HG02623 (cell line): ENCODE data around the gene DYNC2H1.

Experiments
- ATAC-seq: cut with Tn5 transposase; IDR thresholded peaks from one replicate; pipeline ENCODE4 v1.9.1; 2021; ENCODE audit warnings: moderate library complexity; ENCODE audit not compliant: unreplicated experiment

Gene DYNC2H1

DNA sequence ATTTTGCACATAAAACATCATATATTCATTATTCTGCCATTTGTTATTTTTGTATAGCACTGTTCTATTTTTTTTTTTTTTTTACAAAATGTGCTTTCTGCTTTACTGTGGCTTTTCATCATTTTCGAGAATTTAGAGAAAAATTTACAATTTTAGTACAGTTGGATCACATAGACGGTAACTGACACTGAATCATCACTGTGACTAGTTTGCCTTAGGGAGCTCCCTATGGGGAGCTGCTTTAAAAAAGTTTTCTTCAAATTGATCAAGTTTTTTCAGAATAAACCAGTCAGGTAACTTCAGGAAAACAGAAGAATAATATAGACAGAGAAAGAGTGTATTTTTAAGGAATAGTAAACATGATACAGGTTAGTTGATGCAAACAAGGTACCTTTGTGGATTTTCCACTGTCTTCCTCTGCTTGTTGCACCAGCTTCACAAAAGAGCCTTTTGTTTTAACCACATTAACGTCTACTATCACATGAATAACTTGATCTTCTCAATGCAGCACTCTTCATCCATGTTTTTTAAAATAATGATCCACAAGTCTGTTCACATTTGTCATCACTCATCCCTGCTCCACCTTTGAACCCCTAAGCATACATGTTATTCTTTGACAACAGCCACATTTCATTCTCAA lies 327.0 kb downstream of the DYNC2H1 start:
- ATAC-seq: no peak

DNA sequence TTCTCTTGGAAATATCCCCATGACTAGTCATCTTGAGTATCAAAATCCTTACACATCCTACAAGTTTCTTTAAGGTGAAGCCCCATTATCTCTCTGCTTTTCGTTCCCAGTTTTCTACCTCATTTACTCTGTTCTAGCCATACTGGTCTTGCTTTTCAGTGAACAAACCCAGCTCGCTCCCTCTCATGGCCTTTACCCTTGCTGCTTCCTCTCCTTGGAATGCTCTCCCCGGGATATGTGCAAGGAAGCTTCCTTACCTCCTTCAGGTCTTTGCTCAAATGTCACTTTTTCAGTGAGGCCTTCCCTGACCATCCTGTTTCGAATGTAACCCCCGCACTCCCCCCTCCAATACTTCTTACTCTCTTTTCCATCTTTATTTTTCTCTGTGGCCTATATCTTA lies 331.8 kb downstream of the DYNC2H1 start:
- no peak for ATAC-seq

DNA sequence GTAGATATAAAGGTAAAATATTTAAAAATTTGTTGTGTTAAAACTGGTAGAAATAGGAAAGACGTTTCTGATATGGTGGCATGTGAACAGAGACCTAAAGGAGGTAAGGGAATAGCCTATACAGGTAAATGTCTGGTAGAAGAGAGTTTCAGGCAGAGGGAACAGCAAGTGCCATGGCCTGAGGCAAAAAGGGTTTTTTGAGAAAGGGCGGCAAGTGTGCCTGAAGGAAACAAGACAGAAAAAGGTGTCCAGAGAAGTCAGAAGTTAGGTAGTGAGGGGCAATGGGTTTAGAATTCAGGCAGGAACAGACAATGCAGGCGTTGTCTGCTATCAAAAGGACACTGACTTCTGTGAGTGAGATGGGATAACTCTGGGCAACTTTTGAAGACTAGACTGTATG lies 339.7 kb downstream of the DYNC2H1 start:
- no peak for ATAC-seq

DNA sequence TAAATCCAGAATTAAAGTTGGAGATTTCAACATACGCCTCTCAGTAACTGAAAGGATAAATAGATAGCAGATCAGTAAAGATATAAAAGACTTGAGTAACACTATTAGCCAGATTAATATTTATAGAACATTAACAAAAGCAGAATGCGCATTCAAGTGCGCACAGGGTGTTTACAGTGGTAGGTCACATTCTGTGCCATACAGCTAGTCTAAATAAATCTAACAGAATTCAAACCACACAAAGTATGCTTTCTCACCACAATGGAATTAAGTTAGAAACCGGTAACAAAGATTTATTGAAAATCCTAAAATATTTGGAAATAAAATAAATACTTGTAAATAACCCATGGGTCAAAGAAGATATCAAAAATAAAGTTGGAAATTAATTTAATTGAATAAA lies 341.0 kb downstream of the DYNC2H1 start:
- no peak for ATAC-seq

DNA sequence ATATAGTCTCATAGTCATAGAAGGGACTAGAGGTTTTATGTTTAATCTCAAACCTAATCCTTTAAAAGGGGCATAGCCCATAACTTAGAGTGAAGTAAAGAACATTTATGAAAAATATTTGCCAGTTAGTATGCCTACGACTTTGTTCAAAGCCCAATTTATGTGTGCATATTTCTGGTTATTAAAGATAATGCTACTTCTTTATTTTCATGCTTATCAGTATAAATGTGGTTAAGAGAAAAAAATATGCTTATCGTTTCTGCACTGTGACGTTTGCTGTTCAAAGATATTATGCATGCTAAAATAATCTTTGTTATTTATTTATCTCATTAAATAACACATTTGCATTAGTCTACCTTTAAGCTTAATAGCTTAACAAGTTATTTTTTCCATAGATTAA lies 343.9 kb downstream of the DYNC2H1 start:
- ATAC-seq: no peak

DNA sequence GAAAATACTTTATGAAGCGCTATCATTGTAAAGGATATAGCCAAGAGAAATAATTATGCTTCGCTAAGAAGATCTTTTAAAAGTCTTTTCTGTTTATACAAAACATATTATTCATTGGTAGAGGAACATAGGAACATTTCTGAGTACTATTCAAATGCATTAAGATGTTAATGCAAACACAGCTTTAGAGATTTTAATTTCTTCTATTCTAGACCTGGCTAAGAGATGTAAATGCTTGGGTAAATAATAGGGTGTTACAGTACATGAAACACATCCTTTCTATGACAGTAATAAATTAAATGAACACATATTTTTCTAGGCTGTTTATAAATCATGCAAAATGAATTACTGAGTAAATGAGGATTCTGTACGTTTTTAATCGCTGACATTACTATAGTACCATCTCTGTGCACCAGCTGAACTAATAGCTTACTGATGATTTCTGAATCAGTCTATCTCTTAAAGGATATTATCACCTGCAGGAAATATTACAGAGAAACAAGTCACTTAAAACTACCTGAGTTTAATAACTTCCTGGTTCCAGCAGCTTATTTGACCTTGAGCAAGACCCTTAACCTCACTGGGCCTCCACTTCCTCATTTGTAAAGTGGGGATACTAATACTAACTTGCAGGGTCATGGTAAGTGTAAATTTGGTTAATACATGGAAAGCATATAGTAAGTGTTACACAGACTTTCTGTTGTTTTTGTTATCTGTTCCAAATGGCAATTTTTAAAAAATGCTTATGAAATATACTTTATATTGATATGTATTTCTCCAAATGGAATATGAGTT lies 344.9 kb downstream of the DYNC2H1 start:
- ATAC-seq: no peak

DNA sequence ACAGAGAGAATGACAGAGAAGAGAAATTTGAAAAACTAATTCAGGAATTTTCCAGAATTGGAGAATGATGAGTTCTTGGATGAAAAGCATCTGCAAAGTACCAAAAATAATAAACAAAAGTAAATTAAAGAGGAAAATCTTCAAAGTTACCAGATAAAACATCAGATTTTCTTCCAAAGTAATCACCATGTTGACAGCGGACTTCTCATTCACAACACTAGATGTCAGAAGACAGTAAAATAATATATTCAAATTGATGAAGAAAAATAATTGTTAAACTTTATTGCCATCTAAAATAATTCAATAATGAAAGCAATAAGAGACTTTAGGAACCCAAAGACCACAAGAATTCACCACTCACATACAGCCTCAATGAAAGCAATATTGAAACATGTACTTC lies 355.2 kb downstream of the DYNC2H1 start:
- ATAC-seq: no peak

DNA sequence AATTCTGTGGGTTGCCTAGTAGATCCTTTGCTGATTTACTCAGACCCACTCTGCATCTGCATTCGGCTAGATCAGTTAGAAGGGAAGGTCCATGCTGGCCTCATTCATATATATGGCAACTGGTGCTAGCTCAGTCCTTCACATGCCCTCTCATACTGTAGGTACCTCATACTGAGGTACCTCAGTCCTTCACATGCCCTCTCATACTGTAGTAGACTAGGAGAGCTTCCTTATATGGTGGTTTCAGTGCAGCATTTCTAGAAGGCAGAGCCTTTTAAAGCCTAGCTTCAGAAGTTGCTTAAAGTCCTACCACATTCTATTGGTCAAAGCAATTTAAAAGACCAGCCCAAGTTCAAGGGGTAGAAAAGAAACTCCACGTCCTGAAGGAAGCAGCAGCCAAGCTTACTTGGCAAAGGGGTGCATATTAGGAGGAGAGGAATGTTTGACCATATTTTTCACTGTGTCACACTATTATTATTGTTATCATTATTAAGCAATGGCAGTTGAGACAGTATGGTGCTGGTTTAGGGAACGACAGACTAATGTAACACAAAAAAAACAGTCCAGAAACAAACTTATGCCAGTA lies 356.4 kb downstream of the DYNC2H1 start:
- ATAC-seq: no peak

DNA sequence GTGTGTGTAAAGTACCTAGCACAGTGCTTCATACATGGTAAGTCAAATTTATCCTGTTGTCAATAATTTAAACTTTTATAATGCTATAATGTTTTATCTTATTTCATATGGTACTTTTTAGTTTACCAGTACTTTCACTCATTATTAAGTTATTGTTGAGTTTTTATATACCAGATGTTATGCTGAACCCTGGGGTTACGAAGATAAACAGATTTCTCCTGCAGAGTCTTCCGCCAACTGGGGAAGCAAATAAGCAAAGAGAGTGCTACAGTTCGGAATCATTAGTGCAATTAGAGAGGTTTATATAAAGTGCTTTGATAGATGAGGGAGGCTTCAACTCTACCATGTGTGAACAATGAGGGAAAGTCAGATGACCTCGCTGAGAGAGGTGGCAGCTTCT lies 362.3 kb downstream of the DYNC2H1 start:
- no peak for ATAC-seq

DNA sequence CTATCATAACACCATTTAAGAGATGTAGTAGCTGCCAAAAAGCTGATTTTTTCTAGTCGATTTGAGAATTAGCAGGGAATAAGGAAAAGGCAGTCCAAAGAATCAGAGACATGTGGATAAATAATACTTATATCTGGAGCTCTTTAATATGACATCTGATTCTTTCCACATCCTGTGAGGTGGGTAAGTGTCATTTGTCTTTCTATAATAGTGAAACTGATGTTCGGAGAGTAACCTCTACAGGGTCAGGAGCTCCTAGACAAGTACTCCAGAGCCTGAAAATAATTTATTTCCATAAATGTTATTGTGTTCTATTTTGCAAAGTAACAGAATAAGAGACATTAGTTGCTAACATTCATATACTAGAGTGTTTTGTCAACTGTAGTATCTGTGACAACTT lies 367.6 kb downstream of the DYNC2H1 start:
- ATAC-seq: no peak

DNA sequence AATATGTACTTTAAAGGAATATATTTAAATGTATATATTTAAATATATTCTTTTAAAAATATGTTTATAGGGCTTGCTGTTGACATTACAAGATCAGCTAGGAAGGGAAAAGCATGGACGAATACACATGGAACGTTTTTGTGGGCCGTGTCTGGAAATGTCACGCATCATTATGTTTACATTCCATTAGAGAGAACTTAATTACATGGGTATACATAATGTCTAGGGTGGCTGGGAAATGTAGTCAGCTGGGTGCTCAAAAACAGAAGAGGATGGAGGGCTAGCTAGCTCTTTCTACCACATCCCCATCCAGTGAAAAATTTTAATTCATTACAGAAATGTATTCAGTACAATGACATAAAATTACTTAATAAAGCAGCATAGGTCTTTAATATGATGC lies 371.2 kb downstream of the DYNC2H1 start:
- no peak for ATAC-seq

DNA sequence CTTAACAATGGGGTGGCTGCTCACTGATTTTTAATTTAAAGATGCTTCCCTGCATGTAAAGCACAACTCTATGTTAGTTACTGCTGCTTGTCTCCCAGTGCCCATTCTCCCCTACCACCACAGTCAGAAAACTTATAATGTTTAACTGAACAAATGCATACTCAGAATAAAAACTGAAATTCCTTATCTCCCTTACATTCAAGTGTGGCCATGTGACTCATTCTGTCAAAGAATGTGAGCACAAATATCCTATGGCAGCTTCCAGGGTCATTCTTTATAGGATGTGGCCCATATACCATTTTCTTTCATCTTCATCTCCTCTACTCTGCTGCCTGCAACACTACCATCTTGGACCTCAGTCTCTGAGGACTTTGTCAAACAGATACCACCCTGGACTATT lies 374.8 kb downstream of the DYNC2H1 start:
- ATAC-seq: no peak

DNA sequence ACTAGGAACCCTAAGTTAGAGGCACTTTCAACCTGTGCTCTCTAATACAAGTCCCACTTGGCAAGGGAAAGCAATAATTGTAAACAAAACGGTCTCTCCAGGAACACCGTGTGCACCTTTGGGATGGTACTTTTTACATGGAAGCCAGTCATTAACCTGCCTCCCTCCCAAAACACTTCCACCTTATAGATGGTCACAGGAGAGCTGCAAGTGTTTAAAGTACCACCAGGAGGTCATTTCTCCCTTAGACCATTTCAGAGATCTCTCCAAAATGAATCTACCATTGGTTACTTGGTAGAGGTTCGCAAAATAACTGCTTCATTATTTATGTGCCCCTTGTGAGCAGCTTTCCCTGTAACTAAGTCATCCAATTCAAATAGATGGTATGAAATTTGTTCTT lies 375.3 kb downstream of the DYNC2H1 start:
- ATAC-seq: no peak

DNA sequence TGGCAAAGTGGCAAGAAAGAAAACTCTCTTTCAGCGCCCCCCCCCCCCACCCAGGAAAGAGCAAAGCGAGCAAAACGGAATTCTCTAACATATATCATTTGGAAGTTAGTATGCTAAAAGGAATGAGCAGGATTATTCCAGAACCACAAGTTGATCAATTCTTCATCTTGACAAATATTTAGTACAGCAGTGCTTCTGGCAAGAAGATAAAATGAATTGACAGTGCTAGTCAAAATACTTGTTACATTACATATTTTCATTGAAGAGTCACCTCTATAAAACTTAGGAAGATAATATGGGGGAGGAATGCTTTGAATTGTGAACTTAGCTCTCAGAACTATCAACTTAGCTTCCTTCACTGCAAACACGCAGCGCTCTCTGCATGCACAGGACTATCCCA lies 377.4 kb downstream of the DYNC2H1 start:
- no peak for ATAC-seq

DNA sequence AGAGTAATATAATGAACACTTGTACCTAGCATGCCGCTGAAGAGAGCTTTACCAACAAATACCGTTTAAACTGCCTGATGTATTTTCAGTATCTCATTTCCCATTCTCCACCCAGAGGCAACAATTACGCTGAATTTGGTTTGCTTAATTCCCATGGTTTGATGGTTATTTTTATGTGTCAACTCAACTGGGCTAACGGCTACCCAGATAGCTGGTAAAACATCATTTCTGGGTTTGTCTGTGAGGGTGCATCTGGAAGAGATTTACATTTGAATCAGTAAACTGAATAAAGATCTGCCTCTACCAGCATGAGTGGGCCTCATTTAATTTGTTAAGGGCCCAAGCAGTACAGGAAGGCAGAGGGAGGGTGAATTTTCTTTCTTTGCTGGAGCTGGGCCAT lies 377.9 kb downstream of the DYNC2H1 start:
- no peak for ATAC-seq

DNA sequence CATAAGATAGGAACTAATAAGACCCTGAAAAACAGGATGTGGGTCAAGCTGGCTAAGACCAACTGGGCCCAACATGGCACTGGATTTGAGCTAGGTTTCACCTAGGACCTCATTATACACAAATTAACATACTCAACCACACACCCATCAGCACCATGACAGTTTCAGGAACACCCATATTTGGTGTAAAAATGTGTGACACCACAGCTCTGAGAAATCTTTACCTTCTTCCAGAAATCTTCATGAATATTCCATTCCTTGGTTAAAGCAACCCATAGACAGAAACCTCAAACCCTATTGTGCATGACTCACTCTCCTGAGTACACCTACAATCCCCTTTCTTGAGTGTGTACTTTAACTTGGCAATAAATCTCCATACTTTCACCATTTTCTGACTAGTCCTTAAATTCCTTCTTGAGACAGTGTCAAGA lies 378.8 kb downstream of the DYNC2H1 start:
- no peak for ATAC-seq

DNA sequence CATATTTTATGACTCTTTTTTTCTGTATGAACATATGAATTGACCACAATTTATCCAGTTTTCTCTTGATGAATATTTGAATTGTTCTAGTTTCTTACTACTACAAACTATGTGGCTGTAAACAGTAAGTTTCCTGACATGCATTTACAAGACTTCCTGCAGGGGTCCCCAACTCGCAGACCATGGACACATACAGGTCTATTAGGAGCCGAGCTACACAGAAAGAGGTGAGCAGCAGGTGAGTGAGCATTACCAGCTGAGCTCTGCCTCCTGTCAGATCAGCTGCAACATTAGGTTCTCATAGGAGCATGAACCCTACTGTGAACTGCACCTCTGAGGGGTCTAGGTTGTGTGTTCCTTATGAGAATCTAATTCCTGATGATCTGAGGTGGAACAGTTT lies 379.4 kb downstream of the DYNC2H1 start:
- ATAC-seq: no peak

DNA sequence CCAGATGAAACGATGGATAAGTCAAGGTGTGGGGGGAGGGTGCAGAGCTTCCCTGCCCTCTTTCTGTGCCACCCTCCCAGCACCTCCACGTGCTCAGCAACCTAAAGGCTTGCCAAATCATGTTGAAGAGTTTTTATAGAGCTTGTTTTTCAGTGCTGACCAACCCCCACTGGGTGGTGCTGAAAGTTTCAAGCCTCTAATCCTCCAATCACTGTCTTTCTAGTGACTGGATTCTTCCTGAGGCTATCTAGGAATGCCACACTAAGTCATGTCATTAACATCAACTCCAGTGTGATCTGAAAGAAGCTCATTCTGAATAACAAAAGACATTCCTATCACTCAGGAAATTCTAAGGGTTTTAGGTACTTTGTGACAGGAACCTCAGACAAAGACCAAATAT lies 382.6 kb downstream of the DYNC2H1 start:
- no peak for ATAC-seq

DNA sequence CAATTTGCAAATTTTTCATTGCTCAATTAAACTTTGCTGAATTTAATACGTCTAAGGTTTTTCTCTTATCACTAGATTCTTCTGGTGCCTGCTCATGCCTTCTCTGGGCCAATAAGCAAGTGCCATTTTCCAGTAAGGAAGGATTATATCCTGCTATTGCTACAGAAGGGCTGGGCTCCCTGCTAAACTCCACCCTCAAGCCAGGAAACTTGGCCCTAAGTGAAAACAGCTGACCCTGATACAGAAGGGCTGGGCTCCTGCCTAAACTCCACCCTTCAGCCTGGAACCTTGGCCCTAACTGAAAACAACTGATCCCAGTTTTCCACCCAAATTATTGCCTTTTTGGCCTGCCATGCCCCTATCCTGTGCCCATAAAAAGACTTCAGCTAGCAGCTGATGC lies 385.3 kb downstream of the DYNC2H1 start:
- no peak for ATAC-seq

DNA sequence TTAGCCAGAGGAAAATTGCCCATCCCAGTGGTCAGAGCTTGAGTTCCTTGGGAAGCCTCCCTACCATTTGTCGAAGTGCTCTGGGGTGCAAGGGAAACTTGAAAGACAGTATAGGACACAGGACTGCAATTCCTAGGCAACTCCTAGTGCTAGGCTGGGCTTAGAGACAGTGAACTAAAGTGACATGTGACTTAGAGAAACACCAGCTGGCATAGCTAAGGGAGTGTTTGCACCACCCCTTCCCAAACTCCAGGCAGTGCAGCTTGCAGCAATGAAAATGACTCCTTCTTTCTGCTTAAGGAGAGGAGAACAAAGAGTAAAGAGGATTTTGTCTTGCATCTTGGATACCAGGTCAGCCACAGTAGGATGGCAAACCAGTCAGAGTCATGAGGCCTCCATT lies 388.0 kb downstream of the DYNC2H1 start:
- ATAC-seq: no peak

DNA sequence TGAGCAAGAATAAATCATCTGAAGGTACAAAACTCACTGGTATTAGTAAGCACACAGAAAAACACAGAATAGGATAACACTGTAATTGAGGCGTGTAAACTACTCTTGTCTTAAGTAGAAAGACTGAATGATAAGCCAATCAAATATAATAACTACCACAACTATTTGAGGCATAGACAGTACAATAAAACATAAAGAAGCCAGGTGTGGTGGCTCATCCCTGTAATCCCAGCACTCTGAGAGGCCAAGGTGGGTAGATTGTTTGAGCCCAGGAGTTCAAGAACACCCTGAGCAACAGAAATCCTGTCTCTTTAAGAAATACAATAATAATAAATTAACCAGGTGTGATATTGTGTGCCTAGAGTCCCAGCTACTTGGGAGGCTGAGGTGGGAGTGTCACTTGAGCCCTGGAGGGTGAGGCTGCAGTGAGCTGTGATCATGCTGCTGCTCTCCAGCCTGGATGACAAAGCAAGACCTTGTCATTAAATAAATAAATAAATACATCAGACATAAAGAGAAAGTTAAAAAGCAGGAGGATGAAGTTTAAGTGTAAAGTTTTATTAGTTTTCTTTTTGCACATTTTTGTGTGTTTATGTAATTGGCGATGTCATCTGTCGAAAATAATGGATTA lies 390.6 kb downstream of the DYNC2H1 start:
- ATAC-seq: no peak

DNA sequence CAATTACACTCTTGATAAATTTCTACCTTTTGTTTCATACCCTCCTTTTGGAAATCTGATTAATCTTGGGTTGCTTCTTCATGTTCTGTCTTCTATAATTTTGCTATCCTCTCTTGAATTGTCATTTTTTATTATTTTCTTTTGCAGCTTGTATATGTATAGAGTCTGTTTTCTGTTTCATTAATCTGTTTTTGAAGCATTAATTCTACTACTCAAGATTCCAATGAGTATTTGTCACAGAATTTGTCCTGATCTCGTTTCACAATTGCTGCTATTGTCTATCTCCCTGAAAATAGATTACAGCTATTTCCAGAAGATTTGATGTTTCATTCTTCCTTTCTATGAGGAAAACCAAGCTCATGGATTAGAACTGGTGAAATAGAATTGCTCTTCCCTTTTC lies 406.1 kb downstream of the DYNC2H1 start:
- ATAC-seq: no peak
